Sigmoid colon (tissue), 4 donors: ENCODE results near the gene ITGA1.

Source experiments
- CTCF ChIP-seq, 4 experiments: fragments of 450-650 bp in 3 of 4; fragments of 200-600 bp in 1 of 4; IDR thresholded peaks; one replicate each; pipeline ENCODE4 v1.5.1; 2016 to 2019; ENCODE audit warnings: antibody characterized with exemption in 4 of 4, mild to moderate bottlenecking in 3 of 4, moderate library complexity in 2 of 4
- POLR2AphosphoS5 ChIP-seq, 4 donors: sonication (generic); formaldehyde crosslinking; IDR thresholded peaks; one replicate each; pipeline ENCODE4 v1.6.1; 2017; ENCODE audit warnings: antibody characterized with exemption in 4 of 4

- TF ChIP-seq CTCF (IDR thresholded peaks at IDR 0.05) (no peak), POLR2AphosphoS5 (IDR thresholded peaks at IDR 0.05) (no peak)
Measured at GRCh38 chr5:52947851-52948250, 160.1 kb downstream of the ITGA1 start.
